Activated CD4-positive, alpha-beta memory T cell treated with anti-CD3 and anti-CD28 coated beads, Interleukin-2, amount 10 ng/mL, durations not matched to agents 7 days and 5 days (primary cell): ENCODE data around the gene SHISA3. TPM values are rescaled to one million over a fixed set of nuclear protein-coding genes. Genes with fewer than 3 reads are reported as not detected.

Source experiments
- CTCF ChIA-PET: fragments of 350-600 bp; sonication (Branson Sonifier 250); formaldehyde crosslinking; loops from one replicate; lab custom pipeline; 2021; ENCODE audit warnings: antibody characterized with exemption, inconsistent platforms; lab: Charles Lee
- POLR2A ChIA-PET: fragments of 350-600 bp; sonication (Branson Sonifier 250); formaldehyde crosslinking; loops from one replicate; lab custom pipeline; 2021; ENCODE audit warnings: antibody characterized with exemption; lab: Charles Lee
- DNase-seq: peaks from one replicate; pipeline ENCODE4 v3.0.0-alpha.2; 2020
- H3K27ac Mint-ChIP-seq: one replicate; pipeline ENCODE4 v1.8.0; 2021; ENCODE audit warnings: mild to moderate bottlenecking, mixed read lengths
- H3K27me3 Mint-ChIP-seq: one replicate; pipeline ENCODE4 v1.8.0; 2021; ENCODE audit warnings: mixed read lengths
- H3K36me3 Mint-ChIP-seq: one replicate; pipeline ENCODE4 v1.8.0; 2021; ENCODE audit warnings: low read depth, mixed read lengths
- H3K4me1 Mint-ChIP-seq: one replicate; pipeline ENCODE4 v1.8.0; 2021; ENCODE audit warnings: mixed read lengths
- H3K4me3 Mint-ChIP-seq: one replicate; pipeline ENCODE4 v1.8.0; 2021; ENCODE audit warnings: mild to moderate bottlenecking, mixed read lengths
- H3K9me3 Mint-ChIP-seq: one replicate; pipeline ENCODE4 v1.8.0; 2021; ENCODE audit warnings: mixed read lengths
- total RNA-seq, 2 experiments: library from RNA; stranded (reverse); gene quantifications; one replicate each; pipeline ENCODE4 v1.2.3, GENCODE V29; 2021

Gene SHISA3
- total RNA-seq = under 1 TPM; 0.58 to 0.60 TPM

GRCh38 chr4:42396752-42397634 lies at the start of gene SHISA3:
SHISA3 (plus strand) TSS chr4:42397488; CDS start chr4:42398057, 569 bp downstream.
- DNase-seq = peak; percentile 38
- ChIA-PET POLR2A (interaction anchor here (0.6 kb wide), 1 partner anchor 435 kb away, joined by 3 read pairs; no protein-coding TSS in a partner anchor), CTCF (interaction anchor here (0.6 to 0.7 kb wide), 2 partner anchors 25 to 122 kb away, joined by 3 read pairs; no protein-coding TSS in a partner anchor)
- Mint-ChIP-seq H3K27me3 (peaks cover 67% of the 10 kb centered on the region), H3K9me3 (no peaks in the 10 kb centered on the region), H3K36me3 (no peaks in the 10 kb centered on the region), H3K4me1 (peaks cover 21% of the 10 kb centered on the region), H3K27ac (no peak within 1 kb of the TSS), H3K4me3 (peak within 1 kb of the TSS; percentile 69)

- Mint-ChIP-seq H3K27ac (no peak overlapping the region), H3K36me3 (no peaks in the 10 kb centered on the region), H3K9me3 (no peaks in the 10 kb centered on the region), H3K4me3 (no peak overlapping the region), H3K27me3 (no peaks in the 10 kb centered on the region), H3K4me1 (no peaks in the 10 kb centered on the region)
- ChIA-PET POLR2A (no interaction called here), CTCF (no interaction called here)
- no peak for DNase-seq
Observed at GRCh38 chr4:42348247-42348646, 49.0 kb upstream of the SHISA3 start.

- H3K4me1 Mint-ChIP-seq = no peaks in the 10 kb centered on the region
- POLR2A ChIA-PET = no interaction called here
- no peaks in the 10 kb centered on the region for H3K27me3 Mint-ChIP-seq
- no peak overlapping the region for H3K4me3 Mint-ChIP-seq
- DNase-seq = no peak
- CTCF ChIA-PET = interaction anchor here (1.0 kb wide), 1 partner anchor 23 kb away, joined by 3 read pairs; no protein-coding TSS in a partner anchor
- no peak overlapping the region for H3K27ac Mint-ChIP-seq
- no peaks in the 10 kb centered on the region for H3K36me3 Mint-ChIP-seq
- H3K9me3 Mint-ChIP-seq = no peaks in the 10 kb centered on the region
Observed at GRCh38 chr4:42348692-42349091, 48.6 kb upstream of the SHISA3 start.

- POLR2A ChIA-PET = no interaction called here
- no peaks in the 10 kb centered on the region for H3K9me3 Mint-ChIP-seq
- CTCF ChIA-PET = no interaction called here
- no peaks in the 10 kb centered on the region for H3K36me3 Mint-ChIP-seq
- no peak overlapping the region for H3K27ac Mint-ChIP-seq
- peaks cover 12% of the 10 kb centered on the region for H3K27me3 Mint-ChIP-seq
- DNase-seq = no peak
- no peak overlapping the region for H3K4me3 Mint-ChIP-seq
- H3K4me1 Mint-ChIP-seq = no peaks in the 10 kb centered on the region
Observed at GRCh38 chr4:42350611-42351182, 46.6 kb upstream of the SHISA3 start.

GRCh38 chr4:42352049-42352448 lies 45.2 kb upstream of the SHISA3 start:
- no peak overlapping the region for H3K4me3 Mint-ChIP-seq
- H3K27me3 Mint-ChIP-seq = peaks cover 25% of the 10 kb centered on the region
- H3K9me3 Mint-ChIP-seq = no peaks in the 10 kb centered on the region
- no peak for DNase-seq
- POLR2A ChIA-PET = no interaction called here
- no peaks in the 10 kb centered on the region for H3K36me3 Mint-ChIP-seq
- H3K27ac Mint-ChIP-seq = no peak overlapping the region
- CTCF ChIA-PET = no interaction called here
- H3K4me1 Mint-ChIP-seq = peaks cover 3% of the 10 kb centered on the region

GRCh38 chr4:42357325-42357724 lies 40.0 kb upstream of the SHISA3 start:
- DNase-seq = no peak
- Mint-ChIP-seq H3K4me1 (peaks cover 5% of the 10 kb centered on the region), H3K27ac (no peak overlapping the region), H3K4me3 (no peak overlapping the region), H3K36me3 (no peaks in the 10 kb centered on the region), H3K27me3 (peaks cover 46% of the 10 kb centered on the region), H3K9me3 (no peaks in the 10 kb centered on the region)
- POLR2A ChIA-PET = no interaction called here
- CTCF ChIA-PET = no interaction called here

- no peaks in the 10 kb centered on the region for H3K9me3 Mint-ChIP-seq
- no peak overlapping the region for H3K27ac Mint-ChIP-seq
- DNase-seq = no peak
- ChIA-PET POLR2A (no interaction called here), CTCF (no interaction called here)
- peaks cover 5% of the 10 kb centered on the region for H3K4me1 Mint-ChIP-seq
- H3K27me3 Mint-ChIP-seq = peaks cover 39% of the 10 kb centered on the region
- H3K4me3 Mint-ChIP-seq = no peak overlapping the region
- H3K36me3 Mint-ChIP-seq = no peaks in the 10 kb centered on the region
Observed at GRCh38 chr4:42359711-42360110, 37.6 kb upstream of the SHISA3 start.

- H3K27ac Mint-ChIP-seq = no peak overlapping the region
- CTCF ChIA-PET = no interaction called here
- no peaks in the 10 kb centered on the region for H3K36me3 Mint-ChIP-seq
- H3K4me3 Mint-ChIP-seq = no peak overlapping the region
- H3K27me3 Mint-ChIP-seq = peaks cover 37% of the 10 kb centered on the region
- no peak for DNase-seq
- no peaks in the 10 kb centered on the region for H3K9me3 Mint-ChIP-seq
- POLR2A ChIA-PET = no interaction called here
- H3K4me1 Mint-ChIP-seq = peaks cover 5% of the 10 kb centered on the region
Observed at GRCh38 chr4:42360256-42360669, 37.0 kb upstream of the SHISA3 start.

GRCh38 chr4:42361456-42361855 lies 35.8 kb upstream of the SHISA3 start:
- no peaks in the 10 kb centered on the region for H3K36me3 Mint-ChIP-seq
- H3K27ac Mint-ChIP-seq = no peak overlapping the region
- H3K4me1 Mint-ChIP-seq = peaks cover 5% of the 10 kb centered on the region
- CTCF ChIA-PET = no interaction called here
- H3K27me3 Mint-ChIP-seq = peaks cover 26% of the 10 kb centered on the region
- no peak overlapping the region for H3K4me3 Mint-ChIP-seq
- no peaks in the 10 kb centered on the region for H3K9me3 Mint-ChIP-seq
- no peak for DNase-seq
- POLR2A ChIA-PET = no interaction called here

GRCh38 chr4:42362591-42362990 lies 34.7 kb upstream of the SHISA3 start:
- no peaks in the 10 kb centered on the region for H3K36me3 Mint-ChIP-seq
- DNase-seq = no peak

GRCh38 chr4:42363614-42364013 lies 33.7 kb upstream of the SHISA3 start:
- CTCF ChIA-PET = no interaction called here
- DNase-seq = no peak
- Mint-ChIP-seq H3K4me1 (no peaks in the 10 kb centered on the region), H3K27ac (no peak overlapping the region), H3K27me3 (peaks cover 9% of the 10 kb centered on the region), H3K9me3 (no peaks in the 10 kb centered on the region), H3K36me3 (no peaks in the 10 kb centered on the region), H3K4me3 (no peak overlapping the region)
- POLR2A ChIA-PET = no interaction called here

More at GRCh38 chr4:42362591-42362990, 34.7 kb upstream of the SHISA3 start:
- Mint-ChIP-seq H3K9me3 (no peaks in the 10 kb centered on the region), H3K27me3 (peaks cover 18% of the 10 kb centered on the region), H3K27ac (no peak overlapping the region), H3K4me3 (no peak overlapping the region), H3K4me1 (no peaks in the 10 kb centered on the region)
- ChIA-PET CTCF (no interaction called here), POLR2A (no interaction called here)

GRCh38 chr4:42364266-42365053 lies 32.8 kb upstream of the SHISA3 start:
- Mint-ChIP-seq H3K27me3 (peaks cover 5% of the 10 kb centered on the region), H3K36me3 (no peaks in the 10 kb centered on the region), H3K27ac (no peak overlapping the region), H3K4me1 (no peaks in the 10 kb centered on the region), H3K9me3 (no peaks in the 10 kb centered on the region), H3K4me3 (no peak overlapping the region)
- DNase-seq = no peak
- CTCF ChIA-PET = no interaction called here
- POLR2A ChIA-PET = no interaction called here

- H3K27ac Mint-ChIP-seq = no peak overlapping the region
- no peak overlapping the region for H3K4me3 Mint-ChIP-seq
- H3K4me1 Mint-ChIP-seq = no peaks in the 10 kb centered on the region
- DNase-seq = no peak
- H3K36me3 Mint-ChIP-seq = no peaks in the 10 kb centered on the region
- ChIA-PET POLR2A (no interaction called here), CTCF (no interaction called here)
- no peaks in the 10 kb centered on the region for H3K9me3 Mint-ChIP-seq
- H3K27me3 Mint-ChIP-seq = no peaks in the 10 kb centered on the region
Observed at GRCh38 chr4:42366959-42367358, 30.3 kb upstream of the SHISA3 start.
